GM12878 (cell line): ENCODE data around the gene HBA1. TPM values are rescaled to one million over a fixed set of nuclear protein-coding genes. Genes with fewer than 3 reads are reported as not detected.

Source experiments
- ATAC-seq: fragments of 200-7000 bp; cut with Tn5 transposase; 3 replicates; pipeline ENCODE4 v1.9.1; 2020; ENCODE audit warnings: mild to moderate bottlenecking, moderate library complexity
- BruUV-seq: library from RNA; stranded (reverse); fragments of 400-500 nt; replicated peaks from 2 replicates; lab custom pipeline; 2021; lab: Mats Ljungman, UMichigan
- CTCF ChIA-PET: fragments of 300-600 bp; sonication (Branson Sonifier 250); formaldehyde crosslinking; extraction: SDS; loops from one replicate; lab custom pipeline; 2021; ENCODE audit warnings: inconsistent platforms; lab: Yijun Ruan, JAX
- POLR2A ChIA-PET: fragments of 350-600 bp; formaldehyde crosslinking; extraction: SDS; loops from one replicate; lab custom pipeline; 2021; ENCODE audit warnings: inconsistent platforms; lab: Charles Lee
- RAD21 ChIA-PET: fragments of 300-600 bp; sonication (Branson Sonifier 250); formaldehyde crosslinking; loops from one replicate; lab custom pipeline; 2023; ENCODE audit warnings: antibody characterized with exemption; ENCODE audit not compliant: unreplicated experiment; lab: Charles Lee
- SMC1A ChIA-PET: fragments of 300-600 bp; sonication (Branson Sonifier 250); formaldehyde crosslinking; loops from one replicate; lab custom pipeline; 2023; ENCODE audit not compliant: unreplicated experiment, uncharacterized antibody; lab: Charles Lee
- DNase-seq: peaks from one replicate; pipeline ENCODE4 v3.0.0-alpha.2; 2011; ENCODE audit warnings: low read depth, low spot score
- FAIRE-seq: peaks from 3 replicates; lab custom pipeline; 2011; peaks lifted over from hg19 to GRCh38; lab: Jason Lieb, UNC
- H2AFZ ChIP-seq: 2 replicates; pipeline ENCODE4 v1.6.0; 2011; ENCODE audit warnings: low read depth, low read length, control low read depth; ENCODE audit not compliant: control insufficient read depth
- H3K27ac ChIP-seq: 2 replicates; pipeline ENCODE4 v1.5.1; 2011; ENCODE audit warnings: control low read depth; ENCODE audit not compliant: control insufficient read depth, insufficient read depth
- H3K27me3 ChIP-seq, 2 experiments: replicated peaks in 1 of 2; 2 replicates each; pipeline versions ENCODE4 v1.6.0 to v1.6.1; 2011; ENCODE audit warnings: low read length in 1 of 2; ENCODE audit not compliant: control insufficient read depth in 2 of 2, insufficient read depth in 2 of 2
- H3K36me3 ChIP-seq, 2 experiments: 2 replicates each; pipeline ENCODE4 v1.5.1; 2011; ENCODE audit warnings: low read length in 1 of 2; ENCODE audit not compliant: control insufficient read depth in 2 of 2, insufficient read depth in 2 of 2
- H3K4me1 ChIP-seq: 2 replicates; pipeline ENCODE4 v1.6.1; 2011; ENCODE audit warnings: mild to moderate bottlenecking, low read length, moderate library complexity, mixed read lengths; ENCODE audit not compliant: control insufficient read depth, insufficient read depth
- H3K4me2 ChIP-seq: 2 replicates; pipeline ENCODE4 v1.6.0; 2011; ENCODE audit warnings: control low read depth; ENCODE audit not compliant: control insufficient read depth, insufficient read depth
- H3K4me3 ChIP-seq: fragments of 200-600 bp; sonication (generic); 2 replicates; pipeline ENCODE4 v1.5.1; 2016
- H3K79me2 ChIP-seq: 2 replicates; pipeline ENCODE4 v1.6.0; 2011; ENCODE audit warnings: low read length; ENCODE audit not compliant: control insufficient read depth, insufficient read depth
- H3K9ac ChIP-seq: 2 replicates; pipeline ENCODE4 v1.8.0; 2011; ENCODE audit warnings: low read length, control low read depth, mixed read lengths; ENCODE audit not compliant: control insufficient read depth, insufficient read depth
- H3K9me3 ChIP-seq: replicated peaks from 3 replicates; pipeline ENCODE4 v1.5.1; 2011; ENCODE audit warnings: mild to moderate bottlenecking, low read length; ENCODE audit not compliant: control insufficient read depth, insufficient read depth
- H4K20me1 ChIP-seq: 2 replicates; pipeline ENCODE4 v1.6.0; 2011; ENCODE audit not compliant: control insufficient read depth, insufficient read depth
- ATF3 ChIP-seq: IDR thresholded peaks from 2 replicates; pipeline ENCODE4 v1.6.1; 2011; ENCODE audit warnings: low read depth, mild to moderate bottlenecking, low read length, moderate library complexity, borderline replicate concordance; ENCODE audit errors: extremely low read depth
- BCLAF1 ChIP-seq: fragments of 450-650 bp; IDR thresholded peaks from 2 replicates; pipeline ENCODE4 v1.6.1; 2017; ENCODE audit warnings: antibody characterized with exemption, mild to moderate bottlenecking, moderate library complexity
- CHD1 ChIP-seq: IDR thresholded peaks from 2 replicates; pipeline ENCODE4 v1.6.1; 2012; ENCODE audit warnings: low read depth, low read length, improper control_type of control experiment
- EP300 ChIP-seq, 2 experiments: fragments of 150-350 bp in 1 of 2; IDR thresholded peaks; 2 replicates each; pipeline ENCODE4 v1.6.1; 2011 to 2012; ENCODE audit warnings: low read depth in 2 of 2, low read length in 2 of 2, borderline replicate concordance in 1 of 2, improper control_type of control experiment in 1 of 2, inconsistent platforms in 1 of 2; ENCODE audit not compliant: control insufficient read depth in 1 of 2
- FOXK2 ChIP-seq: fragments of 450-650 bp; IDR thresholded peaks from 2 replicates; pipeline ENCODE4 v1.6.1; 2017; ENCODE audit warnings: mild to moderate bottlenecking, moderate library complexity
- PBX3 ChIP-seq: IDR thresholded peaks from 2 replicates; pipeline ENCODE4 v1.6.1; 2011; ENCODE audit warnings: mild to moderate bottlenecking, low read depth, low read length, moderate library complexity; ENCODE audit not compliant: insufficient replicate concordance
- POLR2A ChIP-seq: IDR thresholded peaks from 2 replicates; pipeline ENCODE4 v1.6.1; 2011; ENCODE audit warnings: low read depth, mild to moderate bottlenecking, low read length
- RCOR1 ChIP-seq: conservative IDR thresholded peaks from 2 replicates; pipeline ENCODE4 v1.6.1; 2012; ENCODE audit warnings: low read depth, low read length, improper control_type of control experiment
- RELA ChIP-seq: fragments of 450-650 bp; IDR thresholded peaks from 2 replicates; pipeline ENCODE4 v1.8.0; 2014; ENCODE audit warnings: borderline replicate concordance; ENCODE audit not compliant: partially characterized antibody
- RFX5 ChIP-seq: IDR thresholded peaks from 2 replicates; pipeline ENCODE4 v1.6.1; 2011; ENCODE audit warnings: low read depth, low read length, improper control_type of control experiment
- SPI1 ChIP-seq: IDR thresholded peaks from 2 replicates; pipeline ENCODE4 v1.6.1; 2011; ENCODE audit warnings: low read depth, mild to moderate bottlenecking, low read length, moderate library complexity, borderline replicate concordance; ENCODE audit not compliant: insufficient read depth
- WGBS: methylation state at CpG from one replicate; pipeline ENCODE4 v1.1.6; 2016; ENCODE audit warnings: low lambda C conversion rate; ENCODE audit not compliant: insufficient replicate concordance, insufficient coverage; ENCODE audit errors: missing lambda C conversion rate; 5-methylcytosine and 5-hydroxymethylcytosine counted together
- in situ Hi-C: fragments of 300-500 bp; cut with MboI; formaldehyde crosslinking; loops from 9 replicates; pipeline ENCODE4 v1.14.3; 2018; ENCODE audit warnings: mixed read lengths
- intact Hi-C: fragments of 100-400 bp; cut with micrococcal nuclease; formaldehyde crosslinking; loops from one replicate; pipeline ENCODE4 v1.14.2; 2022; ENCODE audit not compliant: unreplicated experiment
- polyA plus RNA-seq, 11 experiments: library from polyadenylated mRNA; depleted of rRNA in 4 of 11; unstranded in 6 of 11; stranded (reverse) in 5 of 11; fragments of >200 nt; fragmentation: Nextera tagmentation in 4 of 11; fragmentation: Illumina TruSeq in 1 of 11; extraction: Ambion mirVana in 4 of 11; extraction: Trizol in 1 of 11; gene quantifications; 1 replicate in 1 of 11; 2 replicates in 10 of 11; pipeline versions ENCODE4 v1.2.1 to v1.2.3, GENCODE V29; 2011 to 2016; ENCODE audit warnings: inconsistent platforms in 2 of 11, missing spikeins in 2 of 11, low read depth in 1 of 11
- total RNA-seq, 4 experiments: library from RNA; depleted of rRNA in 3 of 4; stranded (reverse); fragments of >200 nt in 3 of 4; fragmentation: Illumina TruSeq in 1 of 4; extraction: Trizol in 1 of 4; gene quantifications; 2 replicates each; pipeline versions ENCODE4 v1.2.1 to v1.2.3, GENCODE V29; 2013 to 2021

HBA1 gene
- total and polyA plus RNA-seq, 10 of the 15 experiments (the other 5 are each of a cell fraction or from before 2014, with no cell fraction given) = 0.28 to 3.5 (median 0.83) TPM; not detected in 5

GRCh38 chr16:183005-183404, 6.5 kb downstream of the HBA1 start:
- H3K27ac ChIP-seq = no peak overlapping the region
- H3K36me3 ChIP-seq = peaks cover 4% of the 10 kb centered on the region in 2 experiments; a peak in 3 of 4 replicates
- H3K4me2 ChIP-seq = no peak overlapping the region
- H3K27me3 ChIP-seq = peaks cover under 1 to 2% of the 10 kb centered on the region in 2 experiments; a peak in 3 of 4 replicates
- no peak for FAIRE-seq
- H3K9ac ChIP-seq = no peak overlapping the region
- H3K9me3 ChIP-seq = no peaks in the 10 kb centered on the region
- H3K4me1 ChIP-seq = peaks cover 8% of the 10 kb centered on the region; the same call in 1 of the 2 replicates
- H3K79me2 ChIP-seq = no peaks in the 10 kb centered on the region
- no peak overlapping the region for H3K4me3 ChIP-seq
- POLR2A ChIA-PET = interaction anchor here (0.6 to 0.8 kb wide), 3 partner anchors 166 to 454 kb away, joined by 3 to 4 read pairs (median 4); no protein-coding TSS in a partner anchor
- ATAC-seq = no peak
- H2AFZ ChIP-seq = no peak overlapping the region
- TF ChIP-seq SPI1 (no peak), POLR2A (peak; percentile 61)
- DNase-seq = no peak
- RAD21 ChIA-PET = interaction anchor here (0.9 kb wide), 1 partner anchor 76 kb away, joined by 4 read pairs; no protein-coding TSS in a partner anchor
- H4K20me1 ChIP-seq = no peaks in the 10 kb centered on the region
- BruUV-seq = TSS peak; percentile 81
- SMC1A ChIA-PET = interaction anchor here (1.1 to 1.5 kb wide), 2 partner anchors 87 to 117 kb away, joined by 3 to 4 read pairs; no protein-coding TSS in a partner anchor
- in situ Hi-C loops (loop anchor here (5.0 kb wide), 1 partner anchor 76 kb away; no protein-coding TSS in a partner anchor), intact Hi-C loops (no loop called here)
- WGBS = 83% methylated on average over 7 of the region's 7 CpGs
- CTCF ChIA-PET = interaction anchor here (0.6 to 3.8 kb wide), 6 partner anchors 9 to 179 kb away, joined by 3 to 20 read pairs (median 4); no protein-coding TSS in a partner anchor

GRCh38 chr16:185213-185612, 8.7 kb downstream of the HBA1 start:
- SMC1A ChIA-PET = no interaction called here
- ATAC-seq = no peak
- in situ Hi-C loops = no loop called here
- Histone ChIP-seq H3K4me3 (no peak overlapping the region), H2AFZ (no peak overlapping the region), H3K9ac (no peak overlapping the region), H3K4me2 (no peak overlapping the region), H3K27ac (no peak overlapping the region), H3K79me2 (no peaks in the 10 kb centered on the region), H3K4me1 (peaks cover 8% of the 10 kb centered on the region; the same call in 1 of the 2 replicates), H4K20me1 (no peaks in the 10 kb centered on the region), H3K36me3 (peaks cover 10 to 11% of the 10 kb centered on the region in 2 experiments), H3K27me3 (peaks cover 0 to 2% of the 10 kb centered on the region in 2 experiments; a peak in 3 of 4 replicates), H3K9me3 (no peaks in the 10 kb centered on the region)
- POLR2A ChIA-PET = no interaction called here
- no peak for FAIRE-seq
- CTCF ChIA-PET = no interaction called here
- intact Hi-C loops = no loop called here
- DNase-seq = no peak
- WGBS = 98% methylated on average over 13 of the region's 13 CpGs
- RAD21 ChIA-PET = no interaction called here
- BruUV-seq = no TSS peak
- TF ChIP-seq RFX5 (no peak), RELA (no peak), BCLAF1 (no peak), ATF3 (no peak), EP300 (IDR thresholded peaks at IDR 0.05; ENCODE audit: borderline replicate concordance in 1 of 2, control insufficient read depth in 1 of 2, low read depth in 2 of 2, low read length in 2 of 2) (no peak), PBX3 (no peak), CHD1 (no peak), RCOR1 (no peak), FOXK2 (no peak)
